Testis (tissue), 3 donors: ENCODE measurements around the gene LIN28A. TPM values are rescaled to one million over a fixed set of nuclear protein-coding genes. Genes with fewer than 3 reads are reported as not detected.
A peak's percentile ranks its signal among the peaks of the same experiment; 100 is the strongest.

ENCODE experiments used
- DNase-seq: peaks from one replicate; pipeline ENCODE4 v3.0.0-alpha.2; 2019
- H3K27ac ChIP-seq, 2 donors: fragments of 200-600 bp; sonication (generic); one replicate each; pipeline ENCODE4 v1.5.1; 2019
- H3K27me3 ChIP-seq: fragments of 200-600 bp; sonication (generic); one replicate; pipeline ENCODE4 v1.5.1; 2019
- H3K36me3 ChIP-seq: fragments of 200-600 bp; sonication (generic); one replicate; pipeline ENCODE4 v1.5.1; 2017; ENCODE audit warnings: low read depth; ENCODE audit errors: missing control alignments
- H3K4me1 ChIP-seq: fragments of 200-600 bp; sonication (generic); one replicate; pipeline ENCODE4 v1.5.1; 2019
- H3K4me3 ChIP-seq, 2 donors: fragments of 200-600 bp; sonication (generic); one replicate each; pipeline ENCODE4 v1.5.1; 2017 to 2019
- H3K9me3 ChIP-seq: fragments of 200-600 bp; sonication (generic); one replicate; pipeline ENCODE4 v1.5.1; 2017
- POLR2A ChIP-seq: fragments of 450-650 bp; IDR thresholded peaks from one replicate; pipeline ENCODE4 v1.6.1; 2017; ENCODE audit warnings: antibody characterized with exemption, mild to moderate bottlenecking, moderate library complexity
- WGBS, 2 donors: methylation state at CpG; one replicate each; pipeline ENCODE4 v1.1.5; 2018; 5-methylcytosine and 5-hydroxymethylcytosine counted together
- intact Hi-C: fragments of 100-400 bp; cut with DNase I; formaldehyde crosslinking; loops from one replicate; pipeline ENCODE4 v1.15.1; 2023; ENCODE audit warnings: low total_unique reads
- polyA plus RNA-seq: library from polyadenylated mRNA; stranded (reverse); fragments of 350-450 nt; fragmentation: Illumina TruSeq; extraction: RNeasy Lipid Tissue Mini Kit (QIAGEN cat#74804); gene quantifications from one replicate; pipeline ENCODE4 v1.2.3, GENCODE V29; 2014; ENCODE audit warnings: low read depth, low replicate concordance; ENCODE audit not compliant: insufficient read depth
- total RNA-seq, 2 donors: library from RNA; depleted of rRNA; stranded (reverse); fragments of >200 nt; gene quantifications; one replicate each; pipeline ENCODE4 v1.2.3, GENCODE V29; 2016
- TF ChIP-seq, protein P1 (sequence below), 3 experiments: fragments of 450-650 bp in 2 of 3; fragments of 200-600 bp in 1 of 3; sonication (generic) in 1 of 3; IDR thresholded peaks; one replicate each; pipeline ENCODE4 v1.5.1; 2016 to 2019; ENCODE audit warnings: antibody characterized with exemption in 3 of 3, mild to moderate bottlenecking in 2 of 3, moderate library complexity in 1 of 3

LIN28A gene
- total and polyA plus RNA-seq, 3 donors from 2014 or later: 1.5 to 3.9 (median 3.6) TPM

GRCh38 chr1:26431979-26432695 lies 21.5 kb downstream of the LIN28A start, which contains the start of gene DHDDS:
TSS of gene DHDDS (plus strand) at chr1:26432321. CDS start at chr1:26432946, 625 bp downstream.
- TF ChIP-seq, protein P1, sequence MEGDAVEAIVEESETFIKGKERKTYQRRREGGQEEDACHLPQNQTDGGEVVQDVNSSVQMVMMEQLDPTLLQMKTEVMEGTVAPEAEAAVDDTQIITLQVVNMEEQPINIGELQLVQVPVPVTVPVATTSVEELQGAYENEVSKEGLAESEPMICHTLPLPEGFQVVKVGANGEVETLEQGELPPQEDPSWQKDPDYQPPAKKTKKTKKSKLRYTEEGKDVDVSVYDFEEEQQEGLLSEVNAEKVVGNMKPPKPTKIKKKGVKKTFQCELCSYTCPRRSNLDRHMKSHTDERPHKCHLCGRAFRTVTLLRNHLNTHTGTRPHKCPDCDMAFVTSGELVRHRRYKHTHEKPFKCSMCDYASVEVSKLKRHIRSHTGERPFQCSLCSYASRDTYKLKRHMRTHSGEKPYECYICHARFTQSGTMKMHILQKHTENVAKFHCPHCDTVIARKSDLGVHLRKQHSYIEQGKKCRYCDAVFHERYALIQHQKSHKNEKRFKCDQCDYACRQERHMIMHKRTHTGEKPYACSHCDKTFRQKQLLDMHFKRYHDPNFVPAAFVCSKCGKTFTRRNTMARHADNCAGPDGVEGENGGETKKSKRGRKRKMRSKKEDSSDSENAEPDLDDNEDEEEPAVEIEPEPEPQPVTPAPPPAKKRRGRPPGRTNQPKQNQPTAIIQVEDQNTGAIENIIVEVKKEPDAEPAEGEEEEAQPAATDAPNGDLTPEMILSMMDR (IDR thresholded peaks at IDR 0.05): peak in 2 of 3 experiments; percentile 20 to 32
- no peak for TF ChIP-seq POLR2A
- 0% methylated on average over 44 to 45 of the region's 45 CpGs for WGBS, 2 donors
- peak; percentile 97 for DNase-seq
- intact Hi-C loops: no loop called here
- Histone ChIP-seq H3K27me3 (no peaks in the 10 kb centered on the region), H3K36me3 (no peaks in the 10 kb centered on the region), H3K27ac (peak within 1 kb of the TSS; percentile 47 to 71), H3K9me3 (no peaks in the 10 kb centered on the region), H3K4me3 (peak within 1 kb of the TSS; percentile 60 to 73), H3K4me1 (peaks cover 6% of the 10 kb centered on the region)

- no peak for DNase-seq
- H3K9me3 ChIP-seq: no peaks in the 10 kb centered on the region
- peak overlapping the region in 1 of 2 donors; percentile 71 for H3K27ac ChIP-seq
- no peaks in the 10 kb centered on the region for H3K36me3 ChIP-seq
- peak overlapping the region; percentile 60 to 73 for H3K4me3 ChIP-seq
- H3K4me1 ChIP-seq: peaks cover 6% of the 10 kb centered on the region
- TF ChIP-seq POLR2A: no peak
- TF ChIP-seq, protein P1 (IDR thresholded peaks at IDR 0.05): no peak
- 50 to 59% methylated on average over 3 of the region's 3 CpGs for WGBS, 2 donors
- no peaks in the 10 kb centered on the region for H3K27me3 ChIP-seq
- intact Hi-C loops: no loop called here
Measured at GRCh38 chr1:26432793-26433192, 22.2 kb downstream of the LIN28A start.

DNA sequence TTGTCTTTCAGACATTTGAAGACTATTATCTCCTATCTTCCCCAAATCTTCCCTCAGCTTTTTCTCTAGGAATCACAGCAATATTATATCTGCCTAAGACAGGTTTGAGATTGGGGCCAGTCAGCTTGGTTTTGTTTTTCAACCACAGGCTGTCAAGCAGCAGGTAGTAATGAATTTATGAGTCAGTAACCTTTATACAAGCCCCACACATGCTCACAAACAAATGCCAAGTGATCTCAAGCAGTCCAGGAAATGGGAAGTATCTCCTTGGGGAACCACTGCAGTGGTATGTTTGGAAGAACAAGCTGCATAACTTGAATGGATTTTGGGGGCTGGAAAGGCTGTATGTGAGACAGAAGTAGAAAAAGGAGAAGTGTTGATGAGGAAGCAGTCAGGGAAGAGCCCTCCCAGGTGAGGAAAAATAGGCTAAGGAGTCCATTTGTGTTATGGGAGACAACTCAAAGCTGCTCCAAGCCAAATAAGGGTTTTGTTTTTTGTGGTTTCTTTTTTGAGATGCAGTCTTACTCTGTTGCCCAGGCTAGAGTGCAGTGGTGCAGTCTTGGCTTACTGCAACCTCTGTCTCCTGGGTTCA lies 23.6 kb downstream of the LIN28A start:
- TF ChIP-seq, protein P1 (IDR thresholded peaks at IDR 0.05): no peak
- TF ChIP-seq POLR2A: no peak
- intact Hi-C loops: no loop called here
- Histone ChIP-seq H3K27ac (no peak overlapping the region), H3K9me3 (no peaks in the 10 kb centered on the region), H3K36me3 (no peaks in the 10 kb centered on the region), H3K4me3 (no peak overlapping the region), H3K4me1 (peaks cover 6% of the 10 kb centered on the region), H3K27me3 (no peaks in the 10 kb centered on the region)
- DNase-seq: no peak

DNA sequence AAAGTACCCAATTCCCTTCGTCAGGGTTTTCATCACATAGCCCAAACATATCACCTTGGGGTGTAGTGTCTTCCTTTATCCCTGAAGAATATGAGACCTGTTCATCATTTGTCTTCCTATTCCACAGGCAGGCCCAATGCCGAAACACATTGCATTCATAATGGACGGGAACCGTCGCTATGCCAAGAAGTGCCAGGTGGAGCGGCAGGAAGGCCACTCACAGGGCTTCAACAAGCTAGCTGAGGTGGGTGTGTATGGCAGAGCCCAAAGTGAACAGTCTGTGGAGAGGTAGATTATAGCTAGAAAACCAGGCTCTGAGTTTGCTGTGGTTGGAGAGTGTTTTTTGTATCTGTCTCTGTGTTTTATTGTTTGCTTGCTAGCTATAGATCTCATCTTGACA lies 27.4 kb downstream of the LIN28A start:
- Histone ChIP-seq H3K27me3 (no peaks in the 10 kb centered on the region), H3K4me3 (no peak overlapping the region), H3K9me3 (no peaks in the 10 kb centered on the region), H3K36me3 (no peaks in the 10 kb centered on the region), H3K27ac (no peak overlapping the region), H3K4me1 (peaks cover 2% of the 10 kb centered on the region)
- WGBS, 2 donors: 94 to 97% methylated on average over 6 of the region's 6 CpGs
- intact Hi-C loops: no loop called here
- no peak for TF ChIP-seq POLR2A
- TF ChIP-seq, protein P1 (IDR thresholded peaks at IDR 0.05): no peak
- no peak for DNase-seq
